Stomach smooth muscle (tissue), 2 donors: ENCODE data around the gene MSMP.

ENCODE experiments used
- H3K27ac ChIP-seq: one replicate; pipeline ENCODE4 v1.7.0; 2013; ENCODE audit warnings: mild to moderate bottlenecking, low read length, inconsistent platforms
- H3K27me3 ChIP-seq, 2 donors: one replicate each; pipeline ENCODE4 v1.7.0; 2013; ENCODE audit warnings: low read length in 2 of 2; ENCODE audit not compliant: insufficient read depth in 2 of 2, control insufficient read depth in 1 of 2
- H3K36me3 ChIP-seq, 2 donors: one replicate each; pipeline ENCODE4 v1.7.0; 2013; ENCODE audit warnings: low read length in 2 of 2; ENCODE audit not compliant: control insufficient read depth in 2 of 2, insufficient read depth in 2 of 2
- H3K4me1 ChIP-seq: one replicate; pipeline ENCODE4 v1.7.0; 2013; ENCODE audit warnings: low read length; ENCODE audit not compliant: control insufficient read depth, insufficient read depth
- H3K4me3 ChIP-seq, 2 donors: one replicate each; pipeline ENCODE4 v1.7.0; 2013; ENCODE audit warnings: low read length in 2 of 2
- H3K9ac ChIP-seq, 2 donors: one replicate each; pipeline ENCODE4 v1.7.0; 2013; ENCODE audit warnings: low read length in 2 of 2, mild to moderate bottlenecking in 1 of 2
- H3K9me3 ChIP-seq, 2 donors: one replicate each; pipeline ENCODE4 v1.7.0; 2013; ENCODE audit warnings: low read length in 2 of 2; ENCODE audit not compliant: control insufficient read depth in 2 of 2
- donor health status: healthy.
- donor health status: Pancreatic carcinoma.

The MSMP gene

DNA sequence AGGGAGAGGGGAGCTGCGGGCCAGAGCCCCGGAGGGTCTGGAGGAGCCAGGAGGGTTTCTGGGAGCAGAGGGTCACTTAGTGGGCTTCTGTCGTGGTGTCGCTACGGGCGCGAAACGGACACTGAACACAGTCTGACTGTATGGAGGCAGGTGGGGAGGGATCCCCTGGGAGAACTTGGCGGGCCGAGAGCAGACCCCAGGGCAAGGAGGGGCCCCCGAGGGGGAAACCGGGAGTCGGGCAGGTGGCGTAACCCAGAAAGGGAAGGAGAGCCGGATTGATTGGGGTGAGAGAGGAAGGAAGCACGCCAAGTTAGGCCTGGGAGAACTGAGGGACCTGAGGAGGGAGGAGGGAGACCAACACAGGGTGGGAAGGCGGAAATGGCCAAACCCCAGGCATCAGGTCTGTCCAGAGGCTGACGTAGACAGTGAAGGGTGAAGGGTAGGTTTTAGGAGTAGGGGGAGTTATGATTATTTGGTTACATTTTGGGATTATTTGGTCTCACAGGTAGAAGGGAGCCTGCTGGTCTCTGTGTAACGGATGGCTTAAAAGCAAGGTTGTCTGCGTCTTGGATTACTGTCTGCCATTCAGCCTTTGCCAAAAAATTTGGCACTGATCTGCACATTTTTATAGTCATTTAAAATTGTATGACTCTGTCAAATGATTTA is 3.3 kb upstream of the MSMP start:
- no peaks in the 10 kb centered on the region for H3K9me3 ChIP-seq
- H3K27me3 ChIP-seq = no peaks in the 10 kb centered on the region
- H3K4me1 ChIP-seq = peaks cover 15% of the 10 kb centered on the region
- peaks cover 22 to 23% of the 10 kb centered on the region in 2 donors for H3K36me3 ChIP-seq
- H3K9ac ChIP-seq = peak overlapping the region; percentile 91 to 94
- H3K4me3 ChIP-seq = peak overlapping the region; percentile 81 to 90
- peak overlapping the region; percentile 86 for H3K27ac ChIP-seq

- peaks cover 30 to 31% of the 10 kb centered on the region in 2 donors for H3K36me3 ChIP-seq
Observed at GRCh38 chr9:35756275-35757225, 2.5 kb upstream of the MSMP start.

GRCh38 chr9:35755071-35755470 is 995 bp upstream of the MSMP start:
- H3K27ac ChIP-seq = no peak overlapping the region
- no peak overlapping the region for H3K9ac ChIP-seq
- H3K9me3 ChIP-seq = no peaks in the 10 kb centered on the region
- H3K36me3 ChIP-seq = peaks cover 38 to 40% of the 10 kb centered on the region in 2 donors
- peaks cover 19% of the 10 kb centered on the region for H3K4me1 ChIP-seq
- no peak overlapping the region for H3K4me3 ChIP-seq
- H3K27me3 ChIP-seq = no peaks in the 10 kb centered on the region

More at GRCh38 chr9:35756275-35757225, 2.5 kb upstream of the MSMP start:
- Histone ChIP-seq H3K4me1 (peaks cover 15% of the 10 kb centered on the region), H3K4me3 (peak overlapping the region; percentile 81 to 90), H3K27ac (peak overlapping the region; percentile 86), H3K27me3 (no peaks in the 10 kb centered on the region), H3K9ac (peak overlapping the region; percentile 91 to 94), H3K9me3 (no peaks in the 10 kb centered on the region)

GRCh38 chr9:35753466-35753865 is 610 bp downstream of the MSMP start:
- Histone ChIP-seq H3K36me3 (peaks cover 38 to 40% of the 10 kb centered on the region in 2 donors), H3K27me3 (no peaks in the 10 kb centered on the region), H3K27ac (no peak overlapping the region), H3K4me1 (peaks cover 24% of the 10 kb centered on the region), H3K9me3 (no peaks in the 10 kb centered on the region), H3K4me3 (no peak overlapping the region), H3K9ac (no peak overlapping the region)

DNA sequence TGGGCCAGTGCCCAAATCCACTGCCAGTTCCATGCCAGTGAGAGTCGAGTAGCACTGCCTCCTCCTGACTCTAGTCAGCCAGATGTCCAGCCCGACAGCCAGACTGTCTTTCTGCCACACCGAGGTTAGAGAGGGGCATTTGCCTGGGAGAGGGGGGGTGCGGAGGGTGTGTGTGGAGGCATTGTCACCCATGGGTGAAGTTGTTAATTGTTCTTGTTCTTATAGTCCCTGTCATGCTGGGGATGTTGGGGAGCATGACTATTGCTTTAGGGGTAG is 3.9 kb downstream of the MSMP start:
- Histone ChIP-seq H3K4me3 (peak overlapping the region; percentile 87 to 97), H3K9me3 (no peaks in the 10 kb centered on the region), H3K27me3 (no peaks in the 10 kb centered on the region), H3K4me1 (peaks cover 34% of the 10 kb centered on the region), H3K27ac (no peak overlapping the region), H3K9ac (peak overlapping the region; percentile 93 to 96), H3K36me3 (peaks cover 38 to 40% of the 10 kb centered on the region in 2 donors)

- Histone ChIP-seq H3K9me3 (no peaks in the 10 kb centered on the region), H3K27me3 (no peaks in the 10 kb centered on the region), H3K4me3 (peak overlapping the region; percentile 87 to 97), H3K4me1 (peaks cover 35% of the 10 kb centered on the region), H3K9ac (peak overlapping the region; percentile 93 to 96), H3K27ac (peak overlapping the region; percentile 82), H3K36me3 (peaks cover 34 to 40% of the 10 kb centered on the region in 2 donors)
Observed at GRCh38 chr9:35749515-35750255, 4.4 kb downstream of the MSMP start.

DNA sequence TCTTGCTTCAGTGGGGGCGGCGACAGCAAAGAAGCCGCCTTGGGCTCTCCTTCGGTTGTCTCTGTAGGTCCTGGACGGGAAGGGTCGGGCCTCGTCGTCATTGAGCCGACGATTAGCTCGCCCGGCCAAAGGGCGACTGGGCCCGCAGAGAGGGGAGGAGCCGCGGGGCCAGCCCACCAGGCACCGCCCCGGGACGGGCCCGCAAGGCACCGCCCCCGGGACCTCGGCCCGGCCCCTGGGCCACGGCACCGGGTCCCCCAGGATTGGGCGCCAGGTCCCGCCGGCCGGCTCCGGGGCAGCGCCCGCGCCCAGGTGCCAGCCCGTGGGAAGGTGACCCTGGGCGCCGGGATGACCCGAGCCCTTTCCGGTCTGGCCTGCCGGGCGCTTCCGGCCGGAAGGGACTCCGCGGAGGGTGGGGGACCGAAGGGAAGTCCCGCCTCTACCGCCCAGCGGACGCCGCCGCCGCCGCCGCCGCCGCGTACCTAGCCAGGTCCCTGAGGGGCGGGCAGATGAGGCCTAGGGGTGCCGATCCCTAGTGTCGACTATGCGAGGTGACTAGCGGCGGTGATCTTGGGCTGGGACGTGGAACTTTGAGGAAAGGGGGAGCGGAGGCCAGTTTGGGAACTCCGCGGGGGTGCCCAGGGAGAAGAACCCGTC is 5.1 kb downstream of the MSMP start, which contains the start of the genes GBA2 and RGP1:
Gene GBA2 (minus strand): TSS at position 371 of the 657 bp plus-strand sequence. CDS start 524 bp downstream, outside the sequence.
Gene RGP1 (plus strand): TSS at position 430 of the 657 bp plus-strand sequence. CDS start 469 bp downstream, outside the sequence.
- peak within 1 kb of the TSS; percentile 97 to 100 for H3K4me3 ChIP-seq
- H3K4me1 ChIP-seq = peaks cover 39% of the 10 kb centered on the region
- H3K27me3 ChIP-seq = no peaks in the 10 kb centered on the region
- peaks cover 40 to 42% of the 10 kb centered on the region in 2 donors for H3K36me3 ChIP-seq
- no peaks in the 10 kb centered on the region for H3K9me3 ChIP-seq
- H3K9ac ChIP-seq = peak within 1 kb of the TSS; percentile 93 to 96
- H3K27ac ChIP-seq = peak within 1 kb of the TSS; percentile 82

DNA sequence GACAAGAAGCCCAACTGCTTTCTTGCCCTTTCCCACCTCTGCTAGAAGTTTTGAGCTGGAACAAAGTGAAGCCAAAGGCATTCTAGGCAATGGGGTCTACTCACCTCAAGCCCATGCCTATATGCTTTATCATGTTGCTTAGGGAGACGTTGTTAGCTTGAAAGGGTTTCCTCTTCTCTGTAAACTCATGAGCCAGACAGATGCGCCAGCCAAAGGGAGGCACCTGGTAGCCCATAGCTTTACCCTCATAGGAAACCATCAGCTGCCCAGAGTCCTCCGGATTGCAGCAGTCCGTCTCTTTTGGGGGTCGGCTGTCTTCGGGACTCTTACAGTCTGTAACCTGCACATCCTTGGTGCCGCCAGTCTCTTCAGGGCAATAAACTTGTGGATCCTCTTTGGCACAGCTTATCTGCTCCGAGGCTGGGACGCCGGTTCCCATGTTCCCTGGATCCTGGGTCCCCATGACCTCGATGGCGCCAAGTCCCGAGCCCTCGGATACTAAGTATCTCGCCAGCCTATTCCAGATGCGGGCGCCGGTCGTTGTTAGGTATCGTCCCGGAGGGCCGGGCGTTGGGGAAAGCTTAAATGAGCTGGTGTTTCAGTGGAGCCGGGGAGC is 5.7 kb downstream of the MSMP start:
- H3K9me3 ChIP-seq = no peaks in the 10 kb centered on the region
- peak overlapping the region; percentile 97 to 100 for H3K4me3 ChIP-seq
- peak overlapping the region; percentile 93 to 96 for H3K9ac ChIP-seq
- H3K27me3 ChIP-seq = no peaks in the 10 kb centered on the region
- H3K36me3 ChIP-seq = peaks cover 39 to 43% of the 10 kb centered on the region in 2 donors
- peak overlapping the region; percentile 82 for H3K27ac ChIP-seq
- H3K4me1 ChIP-seq = peaks cover 39% of the 10 kb centered on the region

DNA sequence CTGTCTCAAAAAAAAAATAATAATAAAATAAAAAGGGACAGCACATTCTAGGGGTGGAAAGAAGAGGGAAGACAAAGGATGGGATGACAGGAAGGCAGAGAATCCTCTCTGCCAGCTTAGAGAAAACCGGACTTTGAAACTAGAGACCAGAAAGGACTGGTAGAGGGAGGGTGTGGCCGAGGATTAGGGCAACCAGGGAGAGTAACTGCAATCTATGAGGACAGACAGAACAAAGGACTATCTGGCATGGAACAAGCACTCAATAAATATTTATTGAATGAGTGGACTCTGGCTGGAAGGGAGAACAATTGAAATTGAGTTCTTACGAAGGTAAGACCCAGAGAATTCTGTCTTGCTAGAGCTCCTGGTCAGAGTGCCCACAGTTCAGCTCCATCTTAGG is 7.5 kb downstream of the MSMP start:
- Histone ChIP-seq H3K4me1 (peaks cover 39% of the 10 kb centered on the region), H3K4me3 (peak overlapping the region; percentile 97 to 100), H3K27me3 (no peaks in the 10 kb centered on the region), H3K36me3 (peaks cover 39 to 42% of the 10 kb centered on the region in 2 donors), H3K9me3 (no peaks in the 10 kb centered on the region), H3K9ac (peak overlapping the region; percentile 93 to 96), H3K27ac (no peak overlapping the region)
